EH (cell line): ENCODE results near the gene PARD3B.

Experiments used
- DNase-seq: peaks from one replicate; pipeline ENCODE4 v3.0.0-alpha.2; 2015; ENCODE audit warnings: low read depth

The PARD3B gene

DNA sequence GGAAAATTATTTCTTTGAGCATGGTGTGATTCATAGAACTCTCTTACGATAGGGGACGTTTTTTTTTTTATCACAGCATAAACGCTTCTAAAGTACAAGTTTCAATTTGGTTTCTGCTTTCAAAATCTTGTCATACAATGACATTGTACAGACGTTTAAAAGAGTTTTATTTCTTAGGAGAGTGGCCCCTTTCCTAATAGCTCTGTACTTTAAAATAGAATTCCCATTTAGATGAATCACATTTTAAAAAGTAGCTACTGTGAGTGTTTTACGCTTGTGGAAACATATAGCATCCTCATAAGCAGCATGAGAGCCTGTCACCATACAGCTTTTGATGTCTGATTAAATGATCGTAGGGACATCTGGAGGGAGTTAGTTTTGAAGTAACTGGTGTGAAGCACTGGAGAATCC lies 510.9 kb downstream of the PARD3B start:
- DNase-seq, result peak; percentile 25

DNA sequence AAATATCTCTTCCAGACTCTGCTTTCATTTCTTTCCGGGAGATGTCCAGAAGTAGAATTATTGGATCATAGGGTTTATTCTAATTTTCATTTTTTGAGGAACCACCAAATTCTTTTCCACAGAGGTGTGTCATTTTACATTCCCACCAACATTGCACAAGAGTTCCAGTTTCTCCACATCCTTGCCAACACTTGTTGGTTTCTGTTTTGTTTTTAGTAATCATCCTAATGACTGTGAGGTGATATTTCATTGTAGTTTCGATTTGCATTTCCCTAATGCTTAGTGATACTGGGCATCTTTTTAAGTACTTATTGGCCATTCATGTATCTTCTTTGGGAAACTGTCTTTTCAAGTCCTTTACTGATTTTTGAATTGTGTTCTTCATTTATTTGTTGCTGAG lies 513.1 kb downstream of the PARD3B start:
- DNase-seq, result no peak

DNA sequence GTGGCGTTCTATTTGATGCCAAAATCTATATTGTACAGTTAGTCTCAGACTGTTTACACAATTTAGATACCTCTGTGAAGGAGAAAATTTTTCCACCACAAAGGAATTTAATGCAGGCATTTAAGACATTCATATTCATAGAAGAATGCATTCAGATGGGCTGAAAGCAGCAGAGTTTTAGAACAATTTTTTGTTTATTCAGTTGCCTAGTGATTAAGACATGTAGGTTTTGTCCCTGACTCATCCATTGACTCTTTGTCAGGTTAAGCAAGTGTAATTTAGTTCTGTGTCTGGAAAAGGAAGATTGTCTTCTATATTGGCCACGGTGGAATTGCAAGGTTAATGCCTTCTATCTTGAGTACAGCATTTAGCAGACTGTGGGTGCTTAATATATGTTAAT lies 515.0 kb downstream of the PARD3B start:
- peak; percentile 80 for DNase-seq

- no peak for DNase-seq
Observed at GRCh38 chr2:205066081-205066480, 520.8 kb downstream of the PARD3B start.

DNA sequence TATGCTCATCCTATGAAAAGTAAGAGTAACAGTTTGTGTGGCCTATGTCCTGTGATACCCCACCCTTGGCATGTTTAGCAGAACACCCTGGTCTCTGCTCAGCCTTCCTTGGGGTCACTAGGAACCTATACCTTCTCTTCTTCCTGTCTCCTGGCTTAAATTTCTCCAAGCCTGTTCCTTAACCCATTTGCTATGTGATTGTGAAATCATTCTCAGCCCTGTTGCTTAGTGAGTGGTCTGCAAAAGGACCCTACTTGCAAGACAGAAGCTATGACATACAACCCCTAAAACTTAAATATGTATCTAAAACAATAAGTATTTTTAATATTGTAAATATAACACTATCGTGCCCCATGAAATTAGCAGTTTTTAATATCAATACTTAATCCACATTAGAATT lies 524.7 kb downstream of the PARD3B start:
- no peak for DNase-seq

DNA sequence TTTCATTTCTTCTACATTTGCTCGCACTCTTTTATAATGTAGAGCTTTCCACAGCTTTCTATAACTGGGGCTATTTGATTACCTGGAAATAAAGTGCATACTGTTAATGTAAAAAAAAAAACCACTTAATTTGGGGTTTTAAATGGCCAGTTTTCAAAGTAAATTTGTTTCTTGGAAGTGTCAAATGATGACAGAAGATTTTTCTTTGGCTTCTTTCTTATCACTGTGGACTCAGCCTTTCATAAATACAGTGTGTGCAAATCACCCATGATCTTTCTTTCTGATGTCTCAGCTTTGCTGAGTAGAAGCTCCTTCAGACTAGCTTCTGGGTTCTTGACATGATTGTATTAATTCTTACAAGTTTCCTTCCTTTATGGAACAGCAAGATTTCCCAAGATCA lies 525.6 kb downstream of the PARD3B start:
- DNase-seq, result no peak

GRCh38 chr2:205073433-205074020 lies 528.3 kb downstream of the PARD3B start:
- DNase-seq, result peak; percentile 6

- no peak for DNase-seq
Observed at GRCh38 chr2:205076405-205076804, 531.1 kb downstream of the PARD3B start.

- DNase-seq, result peak; percentile 7
Observed at GRCh38 chr2:205077159-205077558, 531.9 kb downstream of the PARD3B start.

DNA sequence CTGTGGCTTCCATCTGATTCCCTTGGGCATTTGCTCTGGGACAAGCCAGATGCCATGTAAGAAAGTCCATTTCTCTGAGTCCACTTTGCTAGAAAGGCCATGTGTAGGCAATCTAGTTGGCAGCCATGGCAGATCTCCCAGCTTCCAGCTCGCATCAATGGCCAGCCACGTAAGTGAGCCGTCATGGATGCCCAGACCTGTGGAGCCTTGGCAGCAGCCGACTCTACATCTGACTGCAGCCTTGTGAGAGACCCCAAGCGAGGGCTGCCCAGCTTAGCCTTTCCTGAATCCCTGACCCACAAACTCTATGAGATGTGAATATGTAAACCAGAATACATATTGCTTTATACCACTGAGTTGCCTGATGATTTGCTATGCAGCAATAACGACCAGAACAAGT lies 533.5 kb downstream of the PARD3B start:
- no peak for DNase-seq

DNA sequence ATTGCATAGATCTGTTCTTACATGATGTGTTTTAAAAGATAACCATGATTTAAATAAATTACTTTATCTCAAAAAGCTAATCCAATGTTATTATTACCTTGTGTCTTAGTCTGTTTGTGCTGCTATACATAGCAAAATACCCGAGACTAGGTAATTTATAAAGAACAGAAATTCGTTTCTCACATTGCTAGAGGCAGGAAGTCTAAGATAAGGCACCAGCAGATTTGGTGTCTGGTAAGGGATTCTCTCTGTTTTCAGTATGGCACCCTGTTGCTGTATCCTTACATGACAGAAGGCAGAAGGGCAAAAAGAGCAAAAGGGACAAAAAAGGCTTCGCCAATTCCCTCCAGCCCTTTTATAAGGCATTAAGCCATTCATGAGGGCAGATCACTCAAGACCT lies 533.9 kb downstream of the PARD3B start:
- DNase-seq, result no peak

- DNase-seq, result peak; percentile 34
Observed at GRCh38 chr2:205086662-205087061, 541.4 kb downstream of the PARD3B start.

DNA sequence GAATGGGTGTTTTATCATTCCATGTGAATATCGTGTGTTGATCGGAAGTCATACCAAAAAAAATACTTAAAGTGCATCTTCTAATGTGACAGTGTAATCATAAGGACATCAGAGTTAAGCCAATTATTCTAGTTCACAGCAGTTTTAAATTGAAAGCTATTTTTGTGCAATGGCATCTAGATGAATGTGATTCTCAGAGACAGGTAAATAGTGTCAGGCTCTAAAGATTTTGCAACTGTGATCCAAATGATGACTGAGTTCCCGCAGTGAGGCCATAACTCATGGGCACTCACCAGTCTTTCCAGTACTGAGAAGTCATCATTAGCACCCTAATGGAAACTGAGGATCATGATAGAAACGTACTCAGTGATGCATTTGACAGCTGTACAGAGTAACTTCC lies 542.6 kb downstream of the PARD3B start:
- no peak for DNase-seq

- no peak for DNase-seq
Observed at GRCh38 chr2:205089958-205090357, 544.7 kb downstream of the PARD3B start.

GRCh38 chr2:205091411-205091810 lies 546.1 kb downstream of the PARD3B start:
- DNase-seq, result no peak

DNA sequence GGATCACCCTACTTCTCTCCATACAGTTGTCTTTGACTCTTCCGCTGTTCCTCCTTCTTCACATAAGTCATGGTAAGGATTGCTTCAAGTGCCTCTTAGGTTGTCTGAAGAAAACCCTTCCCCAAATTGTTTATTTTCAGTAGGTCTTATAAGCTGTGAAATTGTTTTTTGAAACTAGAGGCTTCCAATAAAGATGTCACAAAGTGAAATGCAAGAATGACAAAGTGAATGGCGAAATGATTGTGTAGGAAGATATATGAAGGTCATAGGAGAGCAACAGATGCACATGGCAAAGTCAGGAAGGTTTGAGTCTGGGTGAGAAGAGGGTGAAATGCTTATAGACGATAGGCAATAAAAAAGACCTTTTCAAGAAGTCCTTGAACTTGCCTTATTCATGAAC lies 548.8 kb downstream of the PARD3B start:
- DNase-seq, result no peak

GRCh38 chr2:205103699-205104098 lies 558.4 kb downstream of the PARD3B start:
- DNase-seq, result no peak

GRCh38 chr2:205107810-205108209 lies 562.5 kb downstream of the PARD3B start:
- no peak for DNase-seq

DNA sequence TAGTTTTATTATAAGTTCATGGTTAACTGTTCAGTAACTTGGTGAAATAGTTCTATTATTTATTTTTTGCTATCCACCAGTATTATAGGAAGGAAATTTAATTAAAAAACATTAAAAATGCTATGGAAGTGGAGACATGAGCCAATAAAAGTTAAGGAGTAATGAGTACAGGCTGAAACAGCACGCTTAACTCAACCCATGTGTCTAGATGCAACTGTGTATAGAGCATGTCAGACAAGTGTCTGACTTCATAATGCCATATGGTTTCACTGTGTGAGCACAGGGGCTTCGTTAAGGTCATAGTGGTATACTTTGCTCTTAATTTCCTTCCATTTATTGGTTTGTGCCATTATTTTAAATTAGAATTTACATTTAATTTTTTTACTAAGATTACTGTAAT lies 570.2 kb downstream of the PARD3B start:
- DNase-seq, result no peak

- DNase-seq, result no peak
Observed at GRCh38 chr2:205117125-205117524, 571.9 kb downstream of the PARD3B start.

GRCh38 chr2:205119136-205119535 lies 573.9 kb downstream of the PARD3B start:
- no peak for DNase-seq

DNA sequence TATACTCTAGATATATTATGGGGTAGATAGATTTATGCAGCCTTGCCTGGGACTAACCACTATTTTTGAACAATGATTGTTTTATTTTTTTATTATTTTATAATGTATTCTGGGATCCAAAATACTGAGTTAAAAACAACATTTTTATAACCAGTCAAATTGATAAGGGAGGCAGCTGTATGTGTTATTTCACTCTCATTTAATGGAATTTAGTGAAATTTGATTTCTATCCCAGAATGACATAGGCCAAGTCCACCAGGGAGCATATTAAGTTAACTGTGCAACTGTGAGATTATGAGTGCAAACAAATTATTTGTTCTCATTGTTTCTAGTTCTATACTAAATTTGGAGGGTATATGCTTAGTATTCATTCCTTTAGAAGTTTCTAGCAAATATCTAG lies 583.5 kb downstream of the PARD3B start:
- no peak for DNase-seq

DNA sequence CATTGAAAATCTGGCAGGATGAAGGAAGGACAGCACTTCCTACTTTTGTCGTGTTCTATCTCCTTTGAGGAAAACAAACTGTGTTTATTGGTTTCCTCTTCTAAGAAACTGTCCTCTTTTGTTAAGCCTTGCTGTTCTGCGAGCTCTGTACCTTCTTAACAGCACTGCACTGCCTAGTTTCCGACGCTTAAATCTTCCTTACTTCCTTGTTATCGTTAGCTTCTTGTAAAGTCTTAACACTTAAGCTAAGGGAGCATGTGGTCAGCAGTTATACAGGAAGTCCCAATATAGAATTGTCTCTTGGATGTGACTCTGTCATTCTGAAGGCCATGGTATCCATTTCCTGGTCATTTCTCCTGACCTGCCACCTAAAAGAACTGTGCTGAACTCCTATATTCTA lies 584.3 kb downstream of the PARD3B start:
- peak; percentile 3 for DNase-seq

GRCh38 chr2:205130111-205130829 lies 585.0 kb downstream of the PARD3B start:
- DNase-seq, result peak; percentile 18
